ENCODE results near the gene TAF15.

Gene TAF15

GRCh38 chr17:35801583-35802224 lies 7.6 kb upstream of the TAF15 start:
- in situ Hi-C loops (cut with MboI; ENCODE audit: low sequenced_read_pairs, unreplicated experiment), result no loop called here
- DNase-seq (ENCODE audit: low spot score), result no peak
- no peak for TF ChIP-seq CTCF (IDR thresholded peaks at IDR 0.05; ENCODE audit: borderline replicate concordance, control extremely low read depth, extremely low read depth, insufficient read depth, missing control alignments)

GRCh38 chr17:35804658-35805192 lies 4.6 kb upstream of the TAF15 start:
- in situ Hi-C loops (cut with MboI; ENCODE audit: low sequenced_read_pairs, unreplicated experiment), result no loop called here
- peak; percentile 72 for TF ChIP-seq CTCF (IDR thresholded peaks at IDR 0.05; ENCODE audit: borderline replicate concordance, control extremely low read depth, extremely low read depth, insufficient read depth, missing control alignments)
- peak; percentile 92 for DNase-seq (ENCODE audit: low spot score)

- DNase-seq (ENCODE audit: low spot score), result no peak
- TF ChIP-seq CTCF (IDR thresholded peaks at IDR 0.05; ENCODE audit: borderline replicate concordance, control extremely low read depth, extremely low read depth, insufficient read depth, missing control alignments), result no peak
- in situ Hi-C loops (cut with MboI; ENCODE audit: low sequenced_read_pairs, unreplicated experiment), result no loop called here
Measured at GRCh38 chr17:35807371-35808144, 1.7 kb upstream of the TAF15 start.

- in situ Hi-C loops (cut with MboI; ENCODE audit: low sequenced_read_pairs, unreplicated experiment), result no loop called here
- DNase-seq (ENCODE audit: low spot score), result no peak
- TF ChIP-seq CTCF (IDR thresholded peaks at IDR 0.05; ENCODE audit: borderline replicate concordance, control extremely low read depth, extremely low read depth, insufficient read depth, missing control alignments), result no peak
Measured at GRCh38 chr17:35808240-35808961, 883 bp upstream of the TAF15 start.

GRCh38 chr17:35809855-35810461 lies 674 bp downstream of the TAF15 start:
- in situ Hi-C loops (cut with MboI; ENCODE audit: low sequenced_read_pairs, unreplicated experiment), result no loop called here
- DNase-seq (ENCODE audit: low spot score), result no peak
- no peak for TF ChIP-seq CTCF (IDR thresholded peaks at IDR 0.05; ENCODE audit: borderline replicate concordance, control extremely low read depth, extremely low read depth, insufficient read depth, missing control alignments)

GRCh38 chr17:35811759-35812158 lies 2.5 kb downstream of the TAF15 start:
- in situ Hi-C loops (cut with MboI; ENCODE audit: low sequenced_read_pairs, unreplicated experiment), result no loop called here
- TF ChIP-seq CTCF (IDR thresholded peaks at IDR 0.05; ENCODE audit: borderline replicate concordance, control extremely low read depth, extremely low read depth, insufficient read depth, missing control alignments), result no peak
- DNase-seq (ENCODE audit: low spot score), result no peak
